SU-DHL-6 (cell line): ENCODE results near the gene EXD3.

Experiments
- H2AFZ ChIP-seq: fragments of 200-600 bp; sonication (generic); 2 replicates; pipeline ENCODE4 v1.6.1; 2014; ENCODE audit warnings: low read depth, mild to moderate bottlenecking, moderate library complexity, mixed read lengths, antibody characterized with exemption, low read length; ENCODE audit not compliant: severe bottlenecking
- H3F3A ChIP-seq: fragments of 200-600 bp; shearing (Covaris generic); 2 replicates; pipeline ENCODE4 v1.6.0; 2016; ENCODE audit warnings: antibody characterized with exemption, mild to moderate bottlenecking; ENCODE audit not compliant: insufficient read depth
- H3K27ac ChIP-seq: fragments of 200-600 bp; sonication (generic); 2 replicates; pipeline ENCODE4 v1.5.1; 2016; ENCODE audit warnings: low read depth, mild to moderate bottlenecking, low read length, moderate library complexity, mixed read lengths
- H3K27me3 ChIP-seq: fragments of 200-600 bp; sonication (generic), shearing (Covaris generic); 2 replicates; pipeline ENCODE4 v1.6.0; 2014; ENCODE audit warnings: mild to moderate bottlenecking, low read length
- H3K36me3 ChIP-seq: fragments of 200-600 bp; sonication (generic); 2 replicates; pipeline ENCODE4 v1.6.1; 2014; ENCODE audit warnings: mild to moderate bottlenecking, low read length, mixed read lengths
- H3K4me2 ChIP-seq: fragments of 300-600, 200-600 bp; shearing (Covaris generic), sonication (generic); 2 replicates; pipeline ENCODE4 v1.6.0; 2014; ENCODE audit warnings: low read length, low read depth, mild to moderate bottlenecking; ENCODE audit not compliant: poor library complexity, severe bottlenecking
- H3K4me3 ChIP-seq: fragments of 200-600 bp; sonication (generic); 2 replicates; pipeline ENCODE4 v1.5.1; 2014; ENCODE audit warnings: antibody characterized with exemption, low read length, mild to moderate bottlenecking, mixed read lengths; ENCODE audit not compliant: insufficient read depth, poor library complexity, severe bottlenecking
- H3K79me2 ChIP-seq: fragments of 200-600 bp; sonication (generic); 2 replicates; pipeline ENCODE4 v1.6.1; 2014; ENCODE audit warnings: mild to moderate bottlenecking, low read length, moderate library complexity; ENCODE audit not compliant: insufficient read depth
- H3K9ac ChIP-seq: fragments of 200-600 bp; sonication (generic); 2 replicates; pipeline ENCODE4 v1.7.0; 2014; ENCODE audit warnings: mild to moderate bottlenecking, low read length
- H3K9me2 ChIP-seq: fragments of 200-600 bp; sonication (generic); replicated peaks from 2 replicates; pipeline ENCODE4 v1.6.1; 2014; ENCODE audit warnings: low read length; ENCODE audit not compliant: insufficient read depth
- H3K9me3 ChIP-seq: fragments of 200-600 bp; sonication (generic); 2 replicates; pipeline ENCODE4 v1.6.1; 2014; ENCODE audit warnings: low read length, mixed read lengths; ENCODE audit not compliant: insufficient read depth
- H4K20me1 ChIP-seq: fragments of 200-600 bp; sonication (generic); 2 replicates; pipeline ENCODE4 v1.6.1; 2014; ENCODE audit warnings: low read depth, mild to moderate bottlenecking, antibody characterized with exemption, low read length, moderate library complexity, mixed read lengths
- EZH2phosphoT487 ChIP-seq: fragments of 200-600 bp; sonication (generic), shearing (Covaris generic); conservative IDR thresholded peaks from 2 replicates; pipeline ENCODE4 v1.6.1; 2018; ENCODE audit warnings: mild to moderate bottlenecking, antibody characterized with exemption, low read length, moderate library complexity, mixed read lengths
- TF ChIP-seq, protein P1 (sequence below): fragments of 200-600 bp; sonication (generic); IDR thresholded peaks from one replicate; pipeline ENCODE4 v1.5.1; 2017; ENCODE audit warnings: antibody characterized with exemption, mild to moderate bottlenecking, low read length, moderate library complexity; ENCODE audit not compliant: insufficient read depth, poor library complexity, severe bottlenecking

Gene EXD3

DNA sequence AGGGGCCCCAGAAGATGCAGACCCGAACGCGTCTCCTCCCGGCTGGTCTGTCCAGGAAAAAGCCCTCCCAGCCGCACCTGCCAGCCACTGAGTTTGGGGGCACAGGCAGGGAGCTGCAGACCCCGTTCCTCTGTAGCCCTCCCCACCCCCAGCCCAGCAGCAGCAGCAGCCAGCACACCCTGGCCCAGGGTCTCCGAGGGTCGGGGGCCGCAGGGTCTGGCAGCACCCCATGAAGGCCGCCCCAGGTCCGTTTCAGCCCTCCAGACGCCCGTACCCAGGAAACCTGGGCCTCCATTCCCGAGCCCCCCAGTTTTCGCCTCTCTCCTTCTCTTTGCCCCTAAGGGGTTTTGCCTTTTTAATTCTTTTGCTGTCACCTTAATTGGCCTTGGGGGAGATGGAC, 19.7 kb downstream of the EXD3 start:
- Histone ChIP-seq H3K4me3 (no peak overlapping the region), H3F3A (no peaks in the 10 kb centered on the region), H3K4me2 (no peak overlapping the region), H3K9me2 (no peaks in the 10 kb centered on the region), H3K9ac (no peak overlapping the region), H3K27me3 (no peaks in the 10 kb centered on the region), H3K36me3 (no peaks in the 10 kb centered on the region), H3K9me3 (no peaks in the 10 kb centered on the region), H4K20me1 (no peaks in the 10 kb centered on the region), H2AFZ (no peak overlapping the region), H3K79me2 (no peaks in the 10 kb centered on the region), H3K27ac (no peak overlapping the region)
- no peak for TF ChIP-seq EZH2phosphoT487
- TF ChIP-seq, protein P1, sequence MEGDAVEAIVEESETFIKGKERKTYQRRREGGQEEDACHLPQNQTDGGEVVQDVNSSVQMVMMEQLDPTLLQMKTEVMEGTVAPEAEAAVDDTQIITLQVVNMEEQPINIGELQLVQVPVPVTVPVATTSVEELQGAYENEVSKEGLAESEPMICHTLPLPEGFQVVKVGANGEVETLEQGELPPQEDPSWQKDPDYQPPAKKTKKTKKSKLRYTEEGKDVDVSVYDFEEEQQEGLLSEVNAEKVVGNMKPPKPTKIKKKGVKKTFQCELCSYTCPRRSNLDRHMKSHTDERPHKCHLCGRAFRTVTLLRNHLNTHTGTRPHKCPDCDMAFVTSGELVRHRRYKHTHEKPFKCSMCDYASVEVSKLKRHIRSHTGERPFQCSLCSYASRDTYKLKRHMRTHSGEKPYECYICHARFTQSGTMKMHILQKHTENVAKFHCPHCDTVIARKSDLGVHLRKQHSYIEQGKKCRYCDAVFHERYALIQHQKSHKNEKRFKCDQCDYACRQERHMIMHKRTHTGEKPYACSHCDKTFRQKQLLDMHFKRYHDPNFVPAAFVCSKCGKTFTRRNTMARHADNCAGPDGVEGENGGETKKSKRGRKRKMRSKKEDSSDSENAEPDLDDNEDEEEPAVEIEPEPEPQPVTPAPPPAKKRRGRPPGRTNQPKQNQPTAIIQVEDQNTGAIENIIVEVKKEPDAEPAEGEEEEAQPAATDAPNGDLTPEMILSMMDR = no peak

DNA sequence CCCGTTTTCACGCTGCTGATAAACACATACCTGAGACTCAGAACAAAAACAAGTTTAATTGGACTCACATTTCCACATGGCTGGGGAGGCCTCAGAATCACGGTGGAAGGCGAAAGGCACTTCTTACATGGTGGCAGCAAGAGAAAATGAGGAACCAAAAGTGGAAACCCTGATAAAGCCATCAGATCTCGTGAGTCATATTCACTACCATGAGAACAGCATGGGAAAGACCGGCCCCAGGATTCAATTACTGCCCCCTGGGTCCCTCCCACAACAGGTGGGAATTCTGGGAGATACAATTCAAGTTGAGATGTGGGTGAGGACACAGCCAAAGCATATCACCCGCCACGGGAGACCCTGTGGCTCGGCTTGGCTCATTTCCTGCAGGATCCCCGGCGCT, 20.2 kb downstream of the EXD3 start:
- Histone ChIP-seq H3K9me2 (no peaks in the 10 kb centered on the region), H3K9me3 (no peaks in the 10 kb centered on the region), H3K4me3 (no peak overlapping the region), H3K27ac (no peak overlapping the region), H3K36me3 (no peaks in the 10 kb centered on the region), H3K79me2 (no peaks in the 10 kb centered on the region), H4K20me1 (no peaks in the 10 kb centered on the region), H3K27me3 (no peaks in the 10 kb centered on the region), H2AFZ (no peak overlapping the region), H3K4me2 (no peak overlapping the region), H3K9ac (no peak overlapping the region), H3F3A (no peaks in the 10 kb centered on the region)
- TF ChIP-seq, protein P1 = no peak
- TF ChIP-seq EZH2phosphoT487 = no peak

DNA sequence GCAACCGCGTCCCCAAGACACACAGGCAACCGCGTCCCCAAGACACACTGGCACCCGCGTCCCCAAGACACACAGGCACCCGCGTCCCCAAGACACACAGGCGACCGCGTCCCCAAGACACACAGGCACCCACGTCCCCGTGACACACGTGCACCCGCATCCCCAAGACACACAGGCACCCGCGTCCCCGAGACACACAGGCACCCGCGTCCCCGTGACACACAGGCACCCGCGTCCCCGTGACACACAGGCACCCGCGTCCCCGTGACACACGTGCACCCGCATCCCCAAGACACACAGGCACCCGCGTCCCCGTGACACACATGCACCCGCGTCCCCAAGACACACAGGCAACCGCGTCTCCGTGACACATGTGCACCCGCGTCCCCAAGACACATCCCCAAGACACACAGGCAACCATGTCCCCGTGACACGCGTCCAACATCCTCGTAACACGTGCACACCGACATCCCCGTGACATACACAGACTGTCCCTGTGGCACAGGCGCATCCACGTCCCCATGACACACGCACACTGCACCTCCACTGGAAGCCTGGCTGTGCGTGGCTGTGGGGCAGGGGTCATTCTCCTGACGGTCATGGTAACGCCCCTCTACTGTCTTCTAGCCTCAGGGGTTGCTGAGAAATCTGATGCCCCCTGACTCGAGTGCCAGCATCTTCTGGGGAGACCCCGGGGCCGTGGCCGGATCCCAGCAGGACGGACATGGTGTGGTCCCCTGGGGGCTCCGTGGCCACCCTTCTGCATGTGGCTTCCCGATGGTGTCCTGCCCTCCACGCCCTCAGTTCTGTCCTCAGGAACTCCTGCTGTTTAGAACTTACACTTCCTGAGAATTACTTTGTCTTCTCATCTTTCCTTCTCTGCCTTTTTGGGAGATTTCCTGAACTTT, 24.1 kb downstream of the EXD3 start:
- H3K9me2 ChIP-seq = no peaks in the 10 kb centered on the region
- H3K4me3 ChIP-seq = no peak overlapping the region
- H3K79me2 ChIP-seq = no peaks in the 10 kb centered on the region
- H3F3A ChIP-seq = no peaks in the 10 kb centered on the region
- H2AFZ ChIP-seq = no peak overlapping the region
- H4K20me1 ChIP-seq = no peaks in the 10 kb centered on the region
- H3K36me3 ChIP-seq = no peaks in the 10 kb centered on the region
- no peaks in the 10 kb centered on the region for H3K27me3 ChIP-seq
- no peak overlapping the region for H3K27ac ChIP-seq
- H3K4me2 ChIP-seq = no peak overlapping the region
- TF ChIP-seq EZH2phosphoT487 = no peak
- TF ChIP-seq, protein P1 = no peak
- no peaks in the 10 kb centered on the region for H3K9me3 ChIP-seq
- no peak overlapping the region for H3K9ac ChIP-seq
